HEK293 (cell line): ENCODE results near the gene SCN7A.

ENCODE experiments used
- KLF7 ChIP-seq: fragments of 450-650 bp; formaldehyde crosslinking; IDR thresholded peaks from 2 replicates; pipeline ENCODE4 v1.5.1; 2016; ENCODE audit warnings: missing biosample characterization, missing genetic modification characterization, borderline replicate concordance
- ZIC2 ChIP-seq: fragments of 450-650 bp; formaldehyde crosslinking; IDR thresholded peaks from 2 replicates; pipeline ENCODE4 v1.5.1; 2016; ENCODE audit warnings: missing biosample characterization, missing genetic modification characterization
- ZNF211 ChIP-seq: fragments of 450-650 bp; formaldehyde crosslinking; IDR thresholded peaks from 2 replicates; pipeline ENCODE4 v1.5.1; 2016; ENCODE audit warnings: low read depth, missing biosample characterization, missing genetic modification characterization
- ZNF513 ChIP-seq: fragments of 450-650 bp; IDR thresholded peaks from 2 replicates; pipeline ENCODE4 v1.5.1; 2018; ENCODE audit warnings: missing biosample characterization, missing genetic modification characterization
- TF ChIP-seq, protein P1 (sequence below): fragments of 450-650 bp; formaldehyde crosslinking; IDR thresholded peaks from 2 replicates; pipeline ENCODE4 v1.5.1; 2016; ENCODE audit warnings: missing biosample characterization, missing genetic modification characterization

DNA sequence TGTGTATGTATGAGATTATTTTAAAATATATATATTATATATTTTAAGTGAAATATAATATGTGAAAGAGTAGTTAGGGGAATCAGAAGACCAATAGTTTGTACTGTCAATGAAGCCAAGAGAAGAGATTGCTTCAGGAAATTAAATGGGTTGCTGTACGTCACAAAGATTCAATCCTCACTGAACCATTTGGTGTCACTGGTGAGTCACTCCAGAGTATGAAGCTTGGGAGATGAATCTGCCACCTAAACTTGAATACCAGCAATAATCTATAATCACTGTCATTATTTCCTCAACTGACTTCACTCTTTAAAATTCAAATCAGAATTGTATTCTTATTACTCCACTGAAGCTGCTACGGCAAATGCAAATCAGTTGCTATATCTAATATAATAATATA is 76.4 kb downstream of the SCN7A start:
- TF ChIP-seq, protein P1, sequence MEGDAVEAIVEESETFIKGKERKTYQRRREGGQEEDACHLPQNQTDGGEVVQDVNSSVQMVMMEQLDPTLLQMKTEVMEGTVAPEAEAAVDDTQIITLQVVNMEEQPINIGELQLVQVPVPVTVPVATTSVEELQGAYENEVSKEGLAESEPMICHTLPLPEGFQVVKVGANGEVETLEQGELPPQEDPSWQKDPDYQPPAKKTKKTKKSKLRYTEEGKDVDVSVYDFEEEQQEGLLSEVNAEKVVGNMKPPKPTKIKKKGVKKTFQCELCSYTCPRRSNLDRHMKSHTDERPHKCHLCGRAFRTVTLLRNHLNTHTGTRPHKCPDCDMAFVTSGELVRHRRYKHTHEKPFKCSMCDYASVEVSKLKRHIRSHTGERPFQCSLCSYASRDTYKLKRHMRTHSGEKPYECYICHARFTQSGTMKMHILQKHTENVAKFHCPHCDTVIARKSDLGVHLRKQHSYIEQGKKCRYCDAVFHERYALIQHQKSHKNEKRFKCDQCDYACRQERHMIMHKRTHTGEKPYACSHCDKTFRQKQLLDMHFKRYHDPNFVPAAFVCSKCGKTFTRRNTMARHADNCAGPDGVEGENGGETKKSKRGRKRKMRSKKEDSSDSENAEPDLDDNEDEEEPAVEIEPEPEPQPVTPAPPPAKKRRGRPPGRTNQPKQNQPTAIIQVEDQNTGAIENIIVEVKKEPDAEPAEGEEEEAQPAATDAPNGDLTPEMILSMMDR (tag by site-specific recombination), result no peak
- TF ChIP-seq KLF7 (tag by site-specific recombination) (no peak), ZNF513 (tag by site-specific recombination) (no peak), ZNF211 (tag by site-specific recombination) (no peak), ZIC2 (no peak)
